ENCODE data around the gene TMOD4.
"Not testable (repeated sequence)": the region's sequence is repeated elsewhere in the genome, so short reads cannot be mapped to it uniquely, and the experiment has no call there.

TMOD4 gene

DNA sequence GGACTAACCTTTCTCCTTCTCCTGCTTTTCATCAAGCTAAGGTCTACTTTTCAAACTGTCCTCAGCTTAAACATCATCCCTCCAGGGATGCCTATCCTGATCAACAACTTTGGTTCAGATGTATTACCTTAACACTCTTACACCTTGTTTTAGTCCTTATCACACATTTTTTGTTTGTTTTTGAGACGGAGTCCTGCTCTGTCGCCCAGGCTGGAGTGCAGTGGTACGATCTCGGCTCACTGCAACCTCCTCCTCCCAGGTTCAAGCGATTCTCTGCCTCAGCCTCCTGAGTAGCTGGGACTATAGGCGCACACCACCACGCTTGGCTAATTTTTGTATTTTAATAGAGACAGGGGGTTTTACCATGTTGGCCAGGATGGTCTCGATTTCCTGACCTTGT lies 12.9 kb upstream of the TMOD4 start:
- not testable (repeated sequence) for DNase-seq; H2BK120ac ChIP-seq (ENCODE audit: insufficient read depth, low read length, poor library complexity); H3K79me1 ChIP-seq (ENCODE audit: low read length); H3K9me3 ChIP-seq (ENCODE audit: insufficient read depth, low read depth, low read length); H4K8ac ChIP-seq (ENCODE audit: low read depth, low read length); H4K12ac ChIP-seq (ENCODE audit: low read depth, low read length); H3K4me1 ChIP-seq (ENCODE audit: control insufficient read depth in 1 of 2, insufficient read depth in 2 of 2, low read length in 2 of 2); H2BK5ac ChIP-seq (ENCODE audit: low read depth, low read length, poor library complexity); H3K14ac ChIP-seq (ENCODE audit: low read length); H3K9ac ChIP-seq (ENCODE audit: low read length); H2BK12ac ChIP-seq (ENCODE audit: low read length); H3K79me2 ChIP-seq (ENCODE audit: control insufficient read depth, insufficient read depth, low read length, poor library complexity); H3K27ac ChIP-seq (ENCODE audit: low read depth, low read length); H2AFZ ChIP-seq (ENCODE audit: insufficient read depth, low read length, poor library complexity); H3K23ac ChIP-seq (ENCODE audit: low read length); H4K91ac ChIP-seq (ENCODE audit: low read depth, low read length); H3K18ac ChIP-seq (ENCODE audit: low read length); H2AK5ac ChIP-seq (ENCODE audit: low read length); H3K27me3 ChIP-seq (ENCODE audit: insufficient read depth, low read length); H3K4me3 ChIP-seq (ENCODE audit: low read depth, low read length)
- peaks cover 11 to 12% of the 10 kb centered on the region in 2 experiments for H3K36me3 ChIP-seq (ENCODE audit: control insufficient read depth in 1 of 2, insufficient read depth in 2 of 2, low read length in 2 of 2)
- H3K4me2 ChIP-seq (ENCODE audit: low read length) = peak overlapping the region; percentile 54
- no CpG with 5 or more reads among the region's 8 CpGs for WGBS (ENCODE audit: extremely low coverage, insufficient coverage, insufficient read length)
- peak overlapping the region; percentile 47 for H3K4ac ChIP-seq (ENCODE audit: low read depth, low read length)

DNA sequence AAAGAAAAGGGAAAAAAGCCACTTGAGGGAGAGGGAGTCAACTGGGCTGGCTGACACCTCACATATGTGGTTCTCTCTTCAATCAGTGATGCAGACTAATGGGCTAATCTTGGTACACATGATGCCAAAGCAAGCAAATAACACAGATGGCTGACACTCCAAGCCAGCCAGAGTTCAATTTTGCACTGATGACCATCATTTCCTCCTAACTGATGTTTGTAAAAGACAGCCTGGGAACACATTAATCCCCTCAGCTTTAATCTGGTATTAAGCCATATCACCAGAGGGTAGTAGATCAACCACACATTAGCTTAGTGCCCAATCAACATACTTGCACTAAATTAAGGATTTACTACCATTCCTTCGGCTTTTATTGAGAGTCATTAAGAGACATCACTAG lies 11.4 kb upstream of the TMOD4 start:
- Histone ChIP-seq H2BK120ac (ENCODE audit: insufficient read depth, low read length, poor library complexity) (no peak overlapping the region), H3K23ac (ENCODE audit: low read length) (no peak overlapping the region), H3K9ac (ENCODE audit: low read length) (no peak overlapping the region), H3K27me3 (ENCODE audit: insufficient read depth, low read length) (no peaks in the 10 kb centered on the region), H3K79me2 (ENCODE audit: control insufficient read depth, insufficient read depth, low read length, poor library complexity) (peaks cover 8% of the 10 kb centered on the region), H3K9me3 (ENCODE audit: insufficient read depth, low read depth, low read length) (no peaks in the 10 kb centered on the region), H3K4me3 (ENCODE audit: low read depth, low read length) (no peak overlapping the region), H3K18ac (ENCODE audit: low read length) (no peak overlapping the region), H3K36me3 (ENCODE audit: control insufficient read depth in 1 of 2, insufficient read depth in 2 of 2, low read length in 2 of 2) (peaks cover 17 to 21% of the 10 kb centered on the region in 2 experiments), H3K79me1 (ENCODE audit: low read length) (peaks cover 6% of the 10 kb centered on the region), H3K4ac (ENCODE audit: low read depth, low read length) (no peak overlapping the region), H3K14ac (ENCODE audit: low read length) (no peak overlapping the region), H4K8ac (ENCODE audit: low read depth, low read length) (no peak overlapping the region), H4K91ac (ENCODE audit: low read depth, low read length) (no peak overlapping the region), H2BK12ac (ENCODE audit: low read length) (no peak overlapping the region), H3K4me1 (ENCODE audit: control insufficient read depth in 1 of 2, insufficient read depth in 2 of 2, low read length in 2 of 2) (peaks cover 3 to 5% of the 10 kb centered on the region in 2 experiments), H3K4me2 (ENCODE audit: low read length) (no peak overlapping the region), H2AFZ (ENCODE audit: insufficient read depth, low read length, poor library complexity) (no peak overlapping the region), H2AK5ac (ENCODE audit: low read length) (no peak overlapping the region), H4K12ac (ENCODE audit: low read depth, low read length) (no peak overlapping the region), H2BK5ac (ENCODE audit: low read depth, low read length, poor library complexity) (no peak overlapping the region), H3K27ac (ENCODE audit: low read depth, low read length) (no peak overlapping the region)
- DNase-seq = no peak
- no CpG with 5 or more reads among the region's 1 CpG for WGBS (ENCODE audit: extremely low coverage, insufficient coverage, insufficient read length)

DNA sequence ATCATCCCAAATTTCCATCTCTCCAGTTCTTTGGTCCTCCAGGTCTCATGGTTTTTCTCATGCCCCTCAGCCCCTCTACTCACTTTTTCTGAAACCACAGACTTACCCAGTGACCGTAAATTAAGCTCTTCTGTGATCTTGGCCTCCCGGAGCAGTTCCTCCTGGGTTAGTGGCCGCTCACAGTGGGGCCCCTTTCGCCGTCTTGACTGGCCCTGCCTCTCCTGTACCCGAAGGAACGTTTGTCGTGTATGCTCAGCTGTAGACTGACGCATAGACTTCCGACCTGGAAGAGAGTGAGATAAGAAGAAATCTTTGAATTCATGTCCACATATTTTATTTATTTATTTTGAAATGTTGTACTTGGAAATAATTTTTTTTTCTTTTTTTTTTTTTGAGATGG lies 8.4 kb upstream of the TMOD4 start:
- Histone ChIP-seq H2AK5ac (ENCODE audit: low read length) (no peak overlapping the region), H3K36me3 (ENCODE audit: control insufficient read depth in 1 of 2, insufficient read depth in 2 of 2, low read length in 2 of 2) (peaks cover 26 to 46% of the 10 kb centered on the region in 2 experiments), H3K9ac (ENCODE audit: low read length) (no peak overlapping the region), H4K8ac (ENCODE audit: low read depth, low read length) (peak overlapping the region; percentile 16), H3K27me3 (ENCODE audit: insufficient read depth, low read length) (no peaks in the 10 kb centered on the region), H3K18ac (ENCODE audit: low read length) (no peak overlapping the region), H2BK12ac (ENCODE audit: low read length) (no peak overlapping the region), H3K9me3 (ENCODE audit: insufficient read depth, low read depth, low read length) (no peaks in the 10 kb centered on the region), H2AFZ (ENCODE audit: insufficient read depth, low read length, poor library complexity) (no peak overlapping the region), H4K12ac (ENCODE audit: low read depth, low read length) (no peak overlapping the region), H3K23ac (ENCODE audit: low read length) (no peak overlapping the region), H3K79me2 (ENCODE audit: control insufficient read depth, insufficient read depth, low read length, poor library complexity) (peaks cover 2% of the 10 kb centered on the region), H3K4me1 (ENCODE audit: control insufficient read depth in 1 of 2, insufficient read depth in 2 of 2, low read length in 2 of 2) (peaks cover 3 to 5% of the 10 kb centered on the region in 2 experiments), H4K91ac (ENCODE audit: low read depth, low read length) (no peak overlapping the region), H3K4me2 (ENCODE audit: low read length) (no peak overlapping the region), H3K4me3 (ENCODE audit: low read depth, low read length) (no peak overlapping the region), H2BK5ac (ENCODE audit: low read depth, low read length, poor library complexity) (no peak overlapping the region), H3K14ac (ENCODE audit: low read length) (no peak overlapping the region), H3K79me1 (ENCODE audit: low read length) (no peaks in the 10 kb centered on the region), H2BK120ac (ENCODE audit: insufficient read depth, low read length, poor library complexity) (no peak overlapping the region), H3K4ac (ENCODE audit: low read depth, low read length) (no peak overlapping the region), H3K27ac (ENCODE audit: low read depth, low read length) (no peak overlapping the region)
- WGBS (ENCODE audit: extremely low coverage, insufficient coverage, insufficient read length) = no CpG with 5 or more reads among the region's 10 CpGs
- DNase-seq = no peak

DNA sequence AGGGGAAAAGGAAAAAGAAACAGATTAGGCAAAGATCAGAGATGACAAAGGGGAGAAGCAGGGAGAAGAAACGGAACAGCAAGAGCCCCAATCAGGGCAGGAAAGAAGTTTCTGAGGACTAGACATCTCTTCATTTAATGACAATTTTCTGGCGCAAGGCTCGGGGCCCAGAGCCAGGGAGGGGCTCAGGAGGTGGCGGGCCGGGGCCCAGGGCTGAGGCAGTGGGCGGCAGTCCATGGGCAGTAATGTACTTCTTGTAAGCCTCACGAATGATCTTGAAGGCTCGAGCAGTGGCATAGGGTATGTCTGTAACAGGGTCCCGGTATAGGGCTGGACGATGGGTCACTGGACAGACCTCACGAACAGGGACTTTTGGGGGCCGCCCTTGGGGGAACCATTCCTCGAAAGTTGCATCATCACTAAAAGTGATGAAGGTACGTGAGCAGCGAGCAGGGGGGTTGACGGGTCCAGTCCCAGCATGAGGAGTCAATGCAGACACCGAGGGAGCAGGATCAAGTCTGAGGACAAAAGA lies 799 bp upstream of the TMOD4 start:
- Histone ChIP-seq H3K79me2 (ENCODE audit: control insufficient read depth, insufficient read depth, low read length, poor library complexity) (no peaks in the 10 kb centered on the region), H2BK12ac (ENCODE audit: low read length) (no peak overlapping the region), H3K36me3 (ENCODE audit: control insufficient read depth in 1 of 2, insufficient read depth in 2 of 2, low read length in 2 of 2) (peaks cover 34 to 69% of the 10 kb centered on the region in 2 experiments), H4K12ac (ENCODE audit: low read depth, low read length) (no peak overlapping the region), H3K79me1 (ENCODE audit: low read length) (no peaks in the 10 kb centered on the region), H3K23ac (ENCODE audit: low read length) (no peak overlapping the region), H3K18ac (ENCODE audit: low read length) (no peak overlapping the region), H3K27ac (ENCODE audit: low read depth, low read length) (no peak overlapping the region), H2AK5ac (ENCODE audit: low read length) (no peak overlapping the region), H3K9ac (ENCODE audit: low read length) (no peak overlapping the region), H3K9me3 (ENCODE audit: insufficient read depth, low read depth, low read length) (no peaks in the 10 kb centered on the region), H4K8ac (ENCODE audit: low read depth, low read length) (no peak overlapping the region), H3K4me2 (ENCODE audit: low read length) (no peak overlapping the region), H3K27me3 (ENCODE audit: insufficient read depth, low read length) (no peaks in the 10 kb centered on the region), H2BK5ac (ENCODE audit: low read depth, low read length, poor library complexity) (no peak overlapping the region), H3K4ac (ENCODE audit: low read depth, low read length) (no peak overlapping the region), H3K14ac (ENCODE audit: low read length) (no peak overlapping the region), H2BK120ac (ENCODE audit: insufficient read depth, low read length, poor library complexity) (no peak overlapping the region), H4K91ac (ENCODE audit: low read depth, low read length) (no peak overlapping the region), H3K4me3 (ENCODE audit: low read depth, low read length) (no peak overlapping the region), H2AFZ (ENCODE audit: insufficient read depth, low read length, poor library complexity) (no peak overlapping the region), H3K4me1 (ENCODE audit: control insufficient read depth in 1 of 2, insufficient read depth in 2 of 2, low read length in 2 of 2) (no peaks in the 10 kb centered on the region)
- WGBS (ENCODE audit: extremely low coverage, insufficient coverage, insufficient read length) = no CpG with 5 or more reads among the region's 17 CpGs
- no peak for DNase-seq

All from trophoblast cell (in vitro differentiated cells and primary cell).